MM.1S (cell line): ENCODE data around the gene STAMBPL1.

ENCODE experiments used
- CTCF ChIP-seq: fragments of 300-600 bp; sonication (generic); IDR thresholded peaks from 2 replicates; pipeline ENCODE4 v1.5.1; 2016; ENCODE audit warnings: antibody characterized with exemption, low read length, mixed read lengths
- EZH2 ChIP-seq: fragments of 300-600 bp; sonication (generic); optimal IDR thresholded peaks from 2 replicates; pipeline ENCODE3; 2017; ENCODE audit warnings: low read depth, mild to moderate bottlenecking, antibody characterized with exemption, low read length, mixed read lengths
- EZH2phosphoT487 ChIP-seq: fragments of 300-600 bp; sonication (generic); IDR thresholded peaks from 2 replicates; pipeline ENCODE4 v1.6.1; 2018; ENCODE audit warnings: antibody characterized with exemption, low read length

GRCh38 chr10:88861036-88861435, 19.0 kb upstream of the STAMBPL1 start:
- TF ChIP-seq CTCF (no peak), EZH2phosphoT487 (no peak), EZH2 (no peak)
